Panc1 (cell line): ENCODE measurements around the gene PRUNE1. TPM values are rescaled to one million over a fixed set of nuclear protein-coding genes. Genes with fewer than 3 reads are reported as not detected.

ENCODE experiments used
- ATAC-seq: fragments of 200-7000 bp; cut with Tn5 transposase; 2 replicates; pipeline ENCODE4 v1.9.1; 2020; ENCODE audit warnings: mild to moderate bottlenecking, moderate library complexity
- BruUV-seq: library from RNA; stranded (reverse); fragments of 400-500 nt; replicated peaks from 2 replicates; lab custom pipeline; 2021; lab: Mats Ljungman, UMichigan
- CTCF ChIA-PET: fragments of 300-600 bp; sonication (Branson Sonifier 250); formaldehyde crosslinking; loops from one replicate; lab custom pipeline; 2022; ENCODE audit warnings: antibody characterized with exemption; lab: Charles Lee
- POLR2A ChIA-PET: fragments of 300-600 bp; sonication (Branson Sonifier 250); formaldehyde crosslinking; loops from one replicate; lab custom pipeline; 2022; ENCODE audit warnings: antibody characterized with exemption; lab: Charles Lee
- DNase-seq: peaks from one replicate; pipeline ENCODE4 v3.0.0-alpha.2; 2010; ENCODE audit warnings: low read depth, low spot score
- H3K27ac ChIP-seq: 2 replicates; pipeline ENCODE4 v1.5.1; 2011; ENCODE audit warnings: mild to moderate bottlenecking, low read length, inconsistent platforms
- H3K27me3 ChIP-seq: fragments of 200-500 bp; sonication (Bioruptor generic); 2 replicates; pipeline ENCODE4 v1.6.0; 2014; ENCODE audit warnings: low read length, inconsistent platforms; ENCODE audit not compliant: control insufficient read depth, insufficient read depth
- H3K36me3 ChIP-seq: fragments of 200-500 bp; sonication (Bioruptor generic); 2 replicates; pipeline ENCODE4 v1.5.1; 2014; ENCODE audit warnings: inconsistent platforms, mild to moderate bottlenecking, low read length, moderate library complexity; ENCODE audit not compliant: control insufficient read depth, insufficient read depth
- H3K4me1 ChIP-seq: 2 replicates; pipeline ENCODE4 v1.5.1; 2011; ENCODE audit warnings: inconsistent platforms, mild to moderate bottlenecking, low read length, moderate library complexity; ENCODE audit not compliant: control insufficient read depth, insufficient read depth
- H3K4me3 ChIP-seq, 2 experiments: 2 replicates each; pipeline ENCODE4 v1.5.1; 2011 to 2012; ENCODE audit warnings: low read depth in 2 of 2, low read length in 2 of 2, mild to moderate bottlenecking in 2 of 2, inconsistent platforms in 1 of 2, moderate library complexity in 1 of 2
- H3K9me3 ChIP-seq: fragments of 200-500 bp; sonication (Bioruptor generic); 2 replicates; pipeline ENCODE4 v1.5.1; 2014; ENCODE audit warnings: low read depth, mild to moderate bottlenecking, inconsistent platforms, low read length, moderate library complexity; ENCODE audit not compliant: control insufficient read depth, insufficient read depth
- CTCF ChIP-seq: fragments of 450-650 bp; IDR thresholded peaks from 2 replicates; pipeline ENCODE4 v1.5.1; 2017; ENCODE audit warnings: mild to moderate bottlenecking
- POLR2AphosphoS5 ChIP-seq: IDR thresholded peaks from 2 replicates; pipeline ENCODE4 v1.6.1; 2012; ENCODE audit warnings: mild to moderate bottlenecking, low read depth, low read length, moderate library complexity
- REST ChIP-seq, 2 experiments: IDR thresholded peaks; 2 replicates each; pipeline ENCODE4 v1.6.1; 2011 to 2012; ENCODE audit warnings: low read depth in 2 of 2, control low read depth in 1 of 2, low read length in 1 of 2, mild to moderate bottlenecking in 1 of 2, moderate library complexity in 1 of 2; ENCODE audit not compliant: insufficient read depth in 1 of 2
- SIN3A ChIP-seq: IDR thresholded peaks from 2 replicates; pipeline ENCODE4 v1.6.1; 2012; ENCODE audit warnings: low read depth, mild to moderate bottlenecking, low read length, moderate library complexity, borderline replicate concordance; ENCODE audit not compliant: insufficient read depth
- TCF7L2 ChIP-seq: IDR thresholded peaks from 2 replicates; pipeline ENCODE4 v1.6.1; 2011; ENCODE audit warnings: mild to moderate bottlenecking, low read depth, low read length, inconsistent platforms
- in situ Hi-C: cut with HindIII; loops from 2 replicates; pipeline ENCODE4 v1.10.0; 2016; ENCODE audit warnings: low sequenced_read_pairs, low pct_unique_long_range_greater_than_20kb
- intact Hi-C: fragments of 100-400 bp; cut with micrococcal nuclease; formaldehyde crosslinking; loops from one replicate; pipeline ENCODE4 v1.10.0; 2022; ENCODE audit not compliant: unreplicated experiment
- total RNA-seq: library from RNA; stranded (reverse); gene quantifications from one replicate; pipeline ENCODE4 v1.2.1, GENCODE V29; 2021; ENCODE audit not compliant: unreplicated experiment

Gene PRUNE1
- total RNA-seq, 1 experiment from 2014 or later = 16.2 TPM

- Histone ChIP-seq H3K27ac (no peak overlapping the region), H3K4me1 (peaks cover 5% of the 10 kb centered on the region; the same call in 1 of the 2 replicates), H3K9me3 (no peaks in the 10 kb centered on the region), H3K36me3 (no peaks in the 10 kb centered on the region), H3K27me3 (no peaks in the 10 kb centered on the region), H3K4me3 (no peak overlapping the region)
- in situ Hi-C loops = no loop called here
- no peak for DNase-seq
- CTCF ChIA-PET = no interaction called here
- no peak for TF ChIP-seq TCF7L2
- ATAC-seq = no peak
- intact Hi-C loops = no loop called here
- POLR2A ChIA-PET = interaction anchor here (0.6 kb wide), 1 partner anchor 415 kb away, joined by 3 read pairs; no protein-coding TSS in a partner anchor
- BruUV-seq = no TSS peak
These were observed 15.6 kb upstream of the PRUNE1 start for GRCh38 chr1:150992626-150993025.

GRCh38 chr1:150994248-150994647 lies 14.0 kb upstream of the PRUNE1 start:
- no peaks in the 10 kb centered on the region for H3K27me3 ChIP-seq
- TF ChIP-seq TCF7L2 (no peak), CTCF (no peak), POLR2AphosphoS5 (no peak), REST (IDR thresholded peaks at IDR 0.05; ENCODE audit: insufficient read depth in 1 of 2, low read depth in 2 of 2, low read length in 1 of 2) (no peak), SIN3A (no peak)
- intact Hi-C loops = no loop called here
- POLR2A ChIA-PET = no interaction called here
- H3K4me3 ChIP-seq = no peak overlapping the region
- no peak for ATAC-seq
- H3K27ac ChIP-seq = no peak overlapping the region
- BruUV-seq = no TSS peak
- peaks cover 5% of the 10 kb centered on the region; the same call in 1 of the 2 replicates for H3K4me1 ChIP-seq
- H3K36me3 ChIP-seq = no peaks in the 10 kb centered on the region
- CTCF ChIA-PET = interaction anchor here (0.5 kb wide), 1 partner anchor 606 kb away, joined by 5 read pairs; no protein-coding TSS in a partner anchor
- no peak for DNase-seq
- in situ Hi-C loops = no loop called here
- no peaks in the 10 kb centered on the region for H3K9me3 ChIP-seq

- CTCF ChIA-PET = interaction anchor here (0.6 to 1.8 kb wide), 7 partner anchors 9 to 241 kb away, joined by 3 to 13 read pairs (median 5); partner anchors contain the start of gene MINDY1
These were observed 12.8 kb upstream of the PRUNE1 start for GRCh38 chr1:150995460-150995859.

More at GRCh38 chr1:150995460-150995859, 12.8 kb upstream of the PRUNE1 start:
- Histone ChIP-seq H3K9me3 (no peaks in the 10 kb centered on the region), H3K4me1 (peaks cover 5% of the 10 kb centered on the region; the same call in 1 of the 2 replicates), H3K36me3 (no peaks in the 10 kb centered on the region), H3K27ac (no peak overlapping the region), H3K27me3 (no peaks in the 10 kb centered on the region), H3K4me3 (no peak overlapping the region)
- POLR2A ChIA-PET = interaction anchor here (0.6 kb wide), 1 partner anchor 32 kb away, joined by 3 read pairs; no protein-coding TSS in a partner anchor
- in situ Hi-C loops = no loop called here
- DNase-seq = no peak
- no TSS peak for BruUV-seq
- TF ChIP-seq POLR2AphosphoS5 = no peak
- no peak for TF ChIP-seq REST (IDR thresholded peaks at IDR 0.05; ENCODE audit: insufficient read depth in 1 of 2, low read depth in 2 of 2, low read length in 1 of 2)
- TF ChIP-seq TCF7L2 = no peak
- TF ChIP-seq CTCF = no peak
- TF ChIP-seq SIN3A = no peak
- no peak for ATAC-seq
- intact Hi-C loops = no loop called here
